HepG2 (cell line): ENCODE results near the gene GRK5.

Experiments
- JUN ChIP-seq: sonication (generic); formaldehyde crosslinking; IDR thresholded peaks from 2 replicates; pipeline ENCODE4 v1.4.0; 2020; ENCODE audit warnings: mild to moderate bottlenecking, missing genetic modification reagents
- MAX ChIP-seq: IDR thresholded peaks from 2 replicates; pipeline ENCODE4 v1.6.1; 2012; ENCODE audit warnings: inconsistent platforms

DNA sequence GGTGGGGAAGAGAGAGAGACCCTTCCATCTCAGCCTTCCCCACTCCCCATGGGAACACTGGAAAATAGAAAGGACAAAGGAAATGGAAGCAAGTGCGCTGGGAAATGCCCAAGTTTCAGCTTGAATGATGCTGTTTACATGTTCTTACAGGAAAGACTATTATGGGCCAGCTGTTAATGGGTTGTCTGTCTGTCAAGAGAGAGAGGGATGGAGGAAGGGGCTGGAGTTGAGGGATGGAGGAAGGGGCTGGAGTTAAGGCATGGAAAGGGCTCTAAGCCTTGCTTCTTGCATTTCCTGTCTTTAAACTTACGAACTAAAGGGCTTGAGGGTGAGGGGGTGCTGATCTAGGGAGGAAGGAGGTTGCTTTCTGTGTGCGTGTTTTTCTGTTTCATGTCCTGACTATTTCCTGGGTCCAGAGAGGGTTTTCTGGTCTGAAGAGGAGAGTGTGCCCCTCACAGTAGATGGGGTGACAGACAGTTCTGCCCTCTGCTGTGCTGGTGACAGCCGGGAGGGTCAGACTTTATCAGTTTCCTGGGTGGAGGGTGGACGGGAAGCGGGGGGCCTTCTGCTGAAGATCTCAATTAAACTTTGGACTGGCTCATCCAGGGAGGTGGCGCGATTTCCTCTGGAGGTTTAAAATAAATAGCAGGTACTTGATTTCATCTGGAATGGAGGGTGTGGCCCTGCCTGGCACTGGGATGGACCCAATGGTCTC is 30.5 kb downstream of the GRK5 start:
- no peak for TF ChIP-seq JUN (CRISPR knock-in tag)
- no peak for TF ChIP-seq MAX
